Epithelial cell of prostate (primary cell): ENCODE results near the gene ZCCHC14.
"Not testable (repeated sequence)": the region's sequence is repeated elsewhere in the genome, so short reads cannot be mapped to it uniquely, and the experiment has no call there.

Source experiments
- DNase-seq: peaks from one replicate; pipeline ENCODE4 v3.0.0-alpha.2; 2011; ENCODE audit warnings: low read depth, low spot score
- H3K27ac ChIP-seq: fragments of 450-650 bp; 2 replicates; pipeline ENCODE4 v1.5.1; 2017; ENCODE audit warnings: mild to moderate bottlenecking

The ZCCHC14 gene

GRCh38 chr16:87526238-87526947, 33.6 kb upstream of the ZCCHC14 start:
- DNase-seq = no peak
- H3K27ac ChIP-seq = no peak overlapping the region

- DNase-seq = no peak
- no peak overlapping the region for H3K27ac ChIP-seq
These were observed 32.5 kb upstream of the ZCCHC14 start for GRCh38 chr16:87525352-87525751.

GRCh38 chr16:87524407-87524806, 31.6 kb upstream of the ZCCHC14 start:
- H3K27ac ChIP-seq = no peak overlapping the region
- no peak for DNase-seq

GRCh38 chr16:87523605-87524004, 30.8 kb upstream of the ZCCHC14 start:
- not testable (repeated sequence) for H3K27ac ChIP-seq, DNase-seq

- H3K27ac ChIP-seq, DNase-seq: not testable (repeated sequence)
These were observed 28.9 kb upstream of the ZCCHC14 start for GRCh38 chr16:87521764-87522163.

- not testable (repeated sequence) for DNase-seq
These were observed 26.3 kb upstream of the ZCCHC14 start for GRCh38 chr16:87519170-87519569.

GRCh38 chr16:87518430-87519051, 25.7 kb upstream of the ZCCHC14 start:
- not testable (repeated sequence) for DNase-seq
- H3K27ac ChIP-seq = peak overlapping the region; percentile 32

More at GRCh38 chr16:87519170-87519569, 26.3 kb upstream of the ZCCHC14 start:
- H3K27ac ChIP-seq = not testable (repeated sequence)

- peak overlapping the region; percentile 32 for H3K27ac ChIP-seq
- DNase-seq = not testable (repeated sequence)
These were observed 25.0 kb upstream of the ZCCHC14 start for GRCh38 chr16:87517610-87518429.

GRCh38 chr16:87516361-87516760, 23.5 kb upstream of the ZCCHC14 start:
- no peak for DNase-seq
- no peak overlapping the region for H3K27ac ChIP-seq

- no peak overlapping the region for H3K27ac ChIP-seq
- no peak for DNase-seq
These were observed 22.9 kb upstream of the ZCCHC14 start for GRCh38 chr16:87515475-87516330.

- not testable (repeated sequence) for DNase-seq, H3K27ac ChIP-seq
These were observed 17.0 kb upstream of the ZCCHC14 start for GRCh38 chr16:87509778-87510177.

- no peak for DNase-seq
- H3K27ac ChIP-seq = no peak overlapping the region
These were observed 14.7 kb upstream of the ZCCHC14 start for GRCh38 chr16:87507351-87508069.

- H3K27ac ChIP-seq = no peak overlapping the region
- no peak for DNase-seq
These were observed 13.9 kb upstream of the ZCCHC14 start for GRCh38 chr16:87506423-87507350.

- no peak for DNase-seq
- H3K27ac ChIP-seq = no peak overlapping the region
These were observed 13.0 kb upstream of the ZCCHC14 start for GRCh38 chr16:87505834-87506233.

GRCh38 chr16:87503232-87503937, 10.6 kb upstream of the ZCCHC14 start:
- H3K27ac ChIP-seq, DNase-seq: not testable (repeated sequence)

- DNase-seq = no peak
- no peak overlapping the region for H3K27ac ChIP-seq
These were observed 9.6 kb upstream of the ZCCHC14 start for GRCh38 chr16:87502308-87502969.

GRCh38 chr16:87501117-87501516, 8.3 kb upstream of the ZCCHC14 start:
- no peak overlapping the region for H3K27ac ChIP-seq
- DNase-seq = no peak
